Lower leg skin (tissue), 3 donors: Measurements from ENCODE around the gene CAMK2D.

ENCODE experiments used
- CTCF ChIP-seq, 3 donors: fragments of 450-650 bp; IDR thresholded peaks; one replicate each; pipeline ENCODE4 v1.5.1; 2016; ENCODE audit warnings: antibody characterized with exemption in 3 of 3, mild to moderate bottlenecking in 3 of 3, moderate library complexity in 2 of 3
- POLR2A ChIP-seq, 2 donors: fragments of 450-650 bp; IDR thresholded peaks; one replicate each; pipeline ENCODE4 v1.6.1; 2016 to 2017; ENCODE audit warnings: antibody characterized with exemption in 2 of 2, mild to moderate bottlenecking in 1 of 2, moderate library complexity in 1 of 2

- TF ChIP-seq CTCF (IDR thresholded peaks at IDR 0.05) = no peak
- no peak for TF ChIP-seq POLR2A (IDR thresholded peaks at IDR 0.05)
Observed at GRCh38 chr4:113684534-113685091, 76.9 kb downstream of the CAMK2D start.
